IMR-90 (cell line): ENCODE measurements around the gene MADCAM1. TPM values are rescaled to one million over a fixed set of nuclear protein-coding genes. Genes with fewer than 3 reads are reported as not detected.

Source experiments
- ATAC-seq: fragments of 200-7000 bp; cut with Tn5 transposase; 2 replicates; pipeline ENCODE4 v1.9.1; 2020; ENCODE audit warnings: low read depth, mild to moderate bottlenecking, moderate library complexity
- BruUV-seq: library from RNA; stranded (reverse); fragments of 400-500 nt; replicated peaks from 2 replicates; lab custom pipeline; 2021; lab: Mats Ljungman, UMichigan
- CTCF ChIA-PET: fragments of 300-600 bp; formaldehyde crosslinking; extraction: SDS; loops from one replicate; lab custom pipeline; 2021; ENCODE audit warnings: antibody characterized with exemption; lab: Yijun Ruan, JAX
- POLR2A ChIA-PET: fragments of 300-600 bp; sonication (Branson Sonifier 250); formaldehyde crosslinking; loops from one replicate; lab custom pipeline; 2022; ENCODE audit warnings: antibody characterized with exemption; ENCODE audit not compliant: unreplicated experiment; lab: Charles Lee
- DNase-seq: peaks from one replicate; pipeline ENCODE4 v3.0.0; 2013
- H2AFZ ChIP-seq: replicated peaks from 2 replicates; pipeline ENCODE3; 2013; ENCODE audit warnings: low read length, mild to moderate bottlenecking; ENCODE audit not compliant: poor library complexity
- H2AK5ac ChIP-seq: 2 replicates; pipeline ENCODE4 v1.6.1; 2013; ENCODE audit warnings: low read depth, low read length, inconsistent platforms
- H2AK9ac ChIP-seq: replicated peaks from 2 replicates; pipeline ENCODE3; 2013; ENCODE audit warnings: mild to moderate bottlenecking, low read depth, low read length, moderate library complexity; ENCODE audit not compliant: poor library complexity
- H2BK120ac ChIP-seq: 2 replicates; pipeline ENCODE4 v1.6.1; 2013; ENCODE audit warnings: low read depth, low read length, inconsistent platforms
- H2BK15ac ChIP-seq: 3 replicates; pipeline ENCODE4 v1.6.1; 2013; ENCODE audit warnings: low read depth, low read length, inconsistent platforms
- H2BK20ac ChIP-seq: 2 replicates; pipeline ENCODE4 v1.6.1; 2013; ENCODE audit warnings: low read depth, mild to moderate bottlenecking, inconsistent platforms, low read length, moderate library complexity
- H2BK5ac ChIP-seq: 2 replicates; pipeline ENCODE4 v1.6.1; 2013; ENCODE audit warnings: mild to moderate bottlenecking, low read depth, low read length, inconsistent platforms; ENCODE audit not compliant: poor library complexity, severe bottlenecking
- H3K14ac ChIP-seq: replicated peaks from 2 replicates; pipeline ENCODE4 v1.6.1; 2013; ENCODE audit warnings: low read depth, low read length, inconsistent platforms
- H3K18ac ChIP-seq: 2 replicates; pipeline ENCODE4 v1.6.1; 2013; ENCODE audit warnings: low read depth, low read length, control low read depth
- H3K23ac ChIP-seq: 2 replicates; pipeline ENCODE4 v1.6.1; 2013; ENCODE audit warnings: low read depth, low read length, inconsistent platforms
- H3K27ac ChIP-seq: 2 replicates; pipeline ENCODE4 v1.5.1; 2013; ENCODE audit warnings: mild to moderate bottlenecking, control low read depth, low read length; ENCODE audit not compliant: insufficient read depth
- H3K27me3 ChIP-seq: 2 replicates; pipeline ENCODE4 v1.6.1; 2013; ENCODE audit warnings: low read length; ENCODE audit not compliant: control insufficient read depth, insufficient read depth
- H3K36me3 ChIP-seq: 2 replicates; pipeline ENCODE4 v1.6.1; 2013; ENCODE audit warnings: low read length, mixed read lengths; ENCODE audit not compliant: control insufficient read depth, insufficient read depth
- H3K4ac ChIP-seq: 2 replicates; pipeline ENCODE4 v1.6.1; 2013; ENCODE audit warnings: low read depth, low read length, inconsistent platforms
- H3K4me1 ChIP-seq: 2 replicates; pipeline ENCODE4 v1.6.1; 2013; ENCODE audit warnings: low read length, mixed read lengths; ENCODE audit not compliant: control insufficient read depth, insufficient read depth
- H3K4me2 ChIP-seq: 2 replicates; pipeline ENCODE4 v1.6.1; 2013; ENCODE audit warnings: low read depth, mild to moderate bottlenecking, control low read depth, low read length, moderate library complexity
- H3K4me3 ChIP-seq: 2 replicates; pipeline ENCODE4 v1.5.1; 2013; ENCODE audit warnings: low read depth, mild to moderate bottlenecking, control low read depth, low read length, moderate library complexity; ENCODE audit not compliant: insufficient read depth
- H3K56ac ChIP-seq: 2 replicates; pipeline ENCODE4 v1.6.1; 2013; ENCODE audit warnings: low read length, inconsistent platforms; ENCODE audit not compliant: insufficient read depth; ENCODE audit errors: extremely low read depth
- H3K79me1 ChIP-seq, 2 experiments: 2 replicates each; pipeline ENCODE4 v1.6.1; 2013; ENCODE audit warnings: low read length in 2 of 2, inconsistent platforms in 1 of 2, low read depth in 1 of 2
- H3K9ac ChIP-seq: 2 replicates; pipeline ENCODE4 v1.6.1; 2013; ENCODE audit warnings: low read depth, low read length, control low read depth
- H3K9me1 ChIP-seq: 2 replicates; pipeline ENCODE4 v1.6.1; 2013; ENCODE audit warnings: low read length, inconsistent platforms; ENCODE audit not compliant: insufficient read depth
- H3K9me3 ChIP-seq: 2 replicates; pipeline ENCODE4 v1.6.1; 2013; ENCODE audit warnings: low read length; ENCODE audit not compliant: control insufficient read depth, insufficient read depth
- H4K20me1 ChIP-seq: 2 replicates; pipeline ENCODE4 v1.6.1; 2013; ENCODE audit warnings: low read length, inconsistent platforms; ENCODE audit not compliant: insufficient read depth
- H4K5ac ChIP-seq: 2 replicates; pipeline ENCODE4 v1.6.1; 2013; ENCODE audit warnings: mild to moderate bottlenecking, low read depth, low read length, control low read depth
- H4K8ac ChIP-seq, 2 experiments: 2 replicates each; pipeline ENCODE4 v1.6.1; 2013; ENCODE audit warnings: low read depth in 2 of 2, low read length in 2 of 2, control low read depth in 1 of 2, inconsistent platforms in 1 of 2
- H4K91ac ChIP-seq: 2 replicates; pipeline ENCODE4 v1.6.1; 2013; ENCODE audit warnings: low read depth, low read length, inconsistent platforms; ENCODE audit not compliant: insufficient read depth
- CEBPB ChIP-seq: IDR thresholded peaks from 2 replicates; pipeline ENCODE4 v1.6.1; 2012; ENCODE audit warnings: low read depth, low read length, improper control_type of control experiment
- WGBS, 2 experiments: methylation state at CpG; one replicate each; pipeline versions ENCODE4 v1.1.5 to v1.1.7; 2013; ENCODE audit warnings: missing lambda C conversion rate in 2 of 2; ENCODE audit not compliant: insufficient read length in 1 of 2; ENCODE audit errors: extremely low coverage in 2 of 2; 5-methylcytosine and 5-hydroxymethylcytosine counted together
- dilution Hi-C: fragments of 300-500 bp; cut with HindIII; formaldehyde crosslinking; loops from one replicate; pipeline ENCODE4 v1.14.3; 2018; ENCODE audit warnings: low sequenced_read_pairs; ENCODE audit not compliant: unreplicated experiment
- in situ Hi-C: fragments of 300-500 bp; cut with MboI; formaldehyde crosslinking; loops from 3 replicates; pipeline ENCODE4 v1.14.3; 2019; ENCODE audit warnings: low sequenced_read_pairs, inconsistent platforms, mixed read lengths
- intact Hi-C: fragments of 100-400 bp; cut with micrococcal nuclease; formaldehyde crosslinking; loops from 2 replicates; pipeline ENCODE4 v1.10.0; 2022
- polyA plus RNA-seq, 3 experiments: library from polyadenylated mRNA; depleted of rRNA; stranded (reverse); fragments of >200 nt; gene quantifications; 2 replicates each; pipeline ENCODE4 v1.2.3, GENCODE V29; 2012; ENCODE audit warnings: low replicate concordance in 1 of 3
- total RNA-seq: library from RNA; depleted of rRNA; stranded (reverse); fragments of >200 nt; gene quantifications from 2 replicates; pipeline ENCODE4 v1.2.3, GENCODE V29; 2012
- TF ChIP-seq, protein P1 (sequence below): conservative IDR thresholded peaks from 2 replicates; pipeline ENCODE4 v1.5.1; 2012; ENCODE audit warnings: mild to moderate bottlenecking, low read depth, low read length, improper control_type of control experiment

MADCAM1 gene
- total and polyA plus RNA-seq, 2 of the 4 experiments (the other 2 are of a cell fraction) = 0.24 TPM; not detected in 1

DNA sequence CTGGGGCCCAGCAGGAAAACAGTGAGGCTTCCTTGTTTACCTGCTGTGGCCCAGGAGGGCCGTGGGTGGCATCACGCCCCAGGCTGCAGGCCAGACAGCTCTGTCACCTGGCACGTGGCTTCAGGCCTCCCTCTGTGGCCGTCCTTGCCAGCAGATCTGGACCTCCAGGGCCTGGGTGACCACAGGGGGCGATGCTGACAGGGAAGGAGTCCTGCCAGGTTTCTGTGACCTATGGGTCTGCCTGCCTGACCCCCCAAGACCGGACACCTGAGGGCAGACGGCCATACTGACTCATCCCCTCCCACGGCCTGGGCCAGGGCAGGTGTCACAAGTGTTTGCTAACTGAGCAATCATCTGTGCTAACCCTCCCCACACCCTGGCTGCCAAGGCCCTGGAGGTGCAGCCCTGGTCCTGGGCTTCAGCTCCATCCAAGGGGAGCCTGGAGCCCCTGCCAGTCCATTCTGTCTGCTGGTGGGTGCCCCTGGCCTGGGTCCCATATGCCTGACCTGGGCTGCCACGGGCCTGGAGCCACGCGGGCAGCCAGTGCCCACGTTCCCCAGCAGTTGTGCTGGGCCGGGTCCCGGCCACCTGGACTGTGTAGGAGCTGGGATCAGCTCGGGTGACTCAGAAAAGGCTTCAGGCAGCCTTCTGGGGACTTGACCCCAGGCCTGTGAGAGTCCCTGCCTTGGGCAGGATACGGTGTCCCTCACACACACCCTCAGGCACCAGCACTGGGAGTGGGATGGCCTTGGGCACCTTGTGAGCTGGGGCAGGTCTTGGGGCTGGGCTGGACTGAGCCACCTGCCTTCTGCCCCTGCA is 38.9 kb downstream of the MADCAM1 start:
- H4K5ac ChIP-seq = no peak overlapping the region
- peaks cover 11 to 56% of the 10 kb centered on the region in 2 experiments for H3K79me1 ChIP-seq
- 68% methylated on average over 6 of the region's 16 CpGs; no CpG with 5 or more reads in 1 of the 2 experiments for WGBS, 2 experiments
- peaks cover 52% of the 10 kb centered on the region for H4K20me1 ChIP-seq
- H2BK20ac ChIP-seq = no peak overlapping the region
- ATAC-seq (no peak), DNase-seq (no peak)
- H2AFZ ChIP-seq = peak overlapping the region; percentile 43
- peaks cover 8% of the 10 kb centered on the region for H3K4me1 ChIP-seq
- peaks cover 39% of the 10 kb centered on the region for H3K36me3 ChIP-seq
- no peak overlapping the region for H2AK9ac ChIP-seq
- H3K18ac ChIP-seq = no peak overlapping the region
- dilution Hi-C loops = no loop called here
- no peak overlapping the region for H3K14ac ChIP-seq
- no peak overlapping the region for H3K4ac ChIP-seq
- no peak overlapping the region for H3K4me3 ChIP-seq
- H3K4me2 ChIP-seq = no peak overlapping the region
- H3K56ac ChIP-seq = no peak overlapping the region
- ChIA-PET POLR2A (no interaction called here), CTCF (no interaction called here)
- no peak overlapping the region for H3K9ac ChIP-seq
- no peak overlapping the region for H2BK5ac ChIP-seq
- H2BK15ac ChIP-seq = no peak overlapping the region
- H3K23ac ChIP-seq = no peak overlapping the region
- no peak overlapping the region for H2BK120ac ChIP-seq
- no peaks in the 10 kb centered on the region for H3K9me3 ChIP-seq
- intact Hi-C loops = no loop called here
- no peak for TF ChIP-seq CEBPB
- TF ChIP-seq, protein P1, sequence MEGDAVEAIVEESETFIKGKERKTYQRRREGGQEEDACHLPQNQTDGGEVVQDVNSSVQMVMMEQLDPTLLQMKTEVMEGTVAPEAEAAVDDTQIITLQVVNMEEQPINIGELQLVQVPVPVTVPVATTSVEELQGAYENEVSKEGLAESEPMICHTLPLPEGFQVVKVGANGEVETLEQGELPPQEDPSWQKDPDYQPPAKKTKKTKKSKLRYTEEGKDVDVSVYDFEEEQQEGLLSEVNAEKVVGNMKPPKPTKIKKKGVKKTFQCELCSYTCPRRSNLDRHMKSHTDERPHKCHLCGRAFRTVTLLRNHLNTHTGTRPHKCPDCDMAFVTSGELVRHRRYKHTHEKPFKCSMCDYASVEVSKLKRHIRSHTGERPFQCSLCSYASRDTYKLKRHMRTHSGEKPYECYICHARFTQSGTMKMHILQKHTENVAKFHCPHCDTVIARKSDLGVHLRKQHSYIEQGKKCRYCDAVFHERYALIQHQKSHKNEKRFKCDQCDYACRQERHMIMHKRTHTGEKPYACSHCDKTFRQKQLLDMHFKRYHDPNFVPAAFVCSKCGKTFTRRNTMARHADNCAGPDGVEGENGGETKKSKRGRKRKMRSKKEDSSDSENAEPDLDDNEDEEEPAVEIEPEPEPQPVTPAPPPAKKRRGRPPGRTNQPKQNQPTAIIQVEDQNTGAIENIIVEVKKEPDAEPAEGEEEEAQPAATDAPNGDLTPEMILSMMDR = peak; percentile 13; the same call in 1 of the 2 replicates
- H4K8ac ChIP-seq = no peak overlapping the region
- H2AK5ac ChIP-seq = no peak overlapping the region
- no peak overlapping the region for H4K91ac ChIP-seq
- H3K9me1 ChIP-seq = peaks cover 2% of the 10 kb centered on the region; the same call in 1 of the 2 replicates
- in situ Hi-C loops = no loop called here
- BruUV-seq = no TSS peak
- H3K27me3 ChIP-seq = no peaks in the 10 kb centered on the region
- H3K27ac ChIP-seq = no peak overlapping the region
